Measurements from ENCODE around the gene DPM1.

DNA sequence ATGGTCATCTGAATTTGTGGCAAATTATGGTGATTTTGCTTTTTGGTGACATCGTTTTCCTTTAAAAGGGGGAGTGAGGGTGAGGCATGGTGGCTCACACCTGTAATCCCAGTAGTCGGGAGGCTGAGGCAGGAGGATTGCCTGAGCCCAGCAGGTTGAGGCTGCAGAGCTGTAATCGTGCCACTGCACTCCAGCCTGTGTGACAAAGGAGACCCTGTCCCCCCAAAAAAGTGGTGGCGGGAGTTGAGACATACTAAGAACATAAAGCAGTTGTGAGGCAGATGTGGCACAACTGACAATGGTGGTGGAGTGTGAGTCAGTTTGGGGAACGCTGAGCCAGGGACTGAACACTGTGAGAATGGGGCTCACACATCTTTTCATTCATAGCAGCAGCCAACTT, 72.6 kb downstream of the DPM1 start:
- TF ChIP-seq POLR2A (IDR thresholded peaks at IDR 0.05) (no peak), CTCF (IDR thresholded peaks at IDR 0.05) (no peak), POLR2AphosphoS5 (IDR thresholded peaks at IDR 0.05) (peak in 1 of 3 donors; percentile 2)
